PC-3 (cell line): ENCODE measurements around the gene ZNF346. TPM values are rescaled to one million over a fixed set of nuclear protein-coding genes. Genes with fewer than 3 reads are reported as not detected.

Source experiments
- ATAC-seq: fragments of 200-7000 bp; cut with Tn5 transposase; 2 replicates; pipeline ENCODE4 v1.9.1; 2020; ENCODE audit warnings: mild to moderate bottlenecking, moderate library complexity
- BruUV-seq: library from RNA; stranded (reverse); fragments of 400-500 nt; replicated peaks from 2 replicates; lab custom pipeline; 2021; lab: Mats Ljungman, UMichigan
- CTCF ChIA-PET: fragments of 300-600 bp; sonication (Branson Sonifier 250); formaldehyde crosslinking; loops from one replicate; lab custom pipeline; 2022; ENCODE audit warnings: antibody characterized with exemption; lab: Charles Lee
- POLR2A ChIA-PET: fragments of 300-600 bp; sonication (Branson Sonifier 250); formaldehyde crosslinking; loops from one replicate; lab custom pipeline; 2022; ENCODE audit warnings: antibody characterized with exemption; ENCODE audit not compliant: unreplicated experiment; lab: Charles Lee
- DNase-seq: peaks from one replicate; pipeline ENCODE4 v3.0.0-alpha.2; 2015
- H2AFZ ChIP-seq: fragments of 300-600 bp; sonication (generic); 2 replicates; pipeline ENCODE4 v1.6.0; 2016; ENCODE audit warnings: antibody characterized with exemption, low read length
- H3F3A ChIP-seq: fragments of 300-600 bp; sonication (generic); one replicate; pipeline ENCODE4 v1.6.0; 2017; ENCODE audit warnings: antibody characterized with exemption, low read length, control low read depth, mild to moderate bottlenecking; ENCODE audit not compliant: unreplicated experiment
- H3K27ac ChIP-seq: fragments of 300-600 bp; sonication (generic); 2 replicates; pipeline ENCODE4 v1.5.1; 2016; ENCODE audit warnings: mild to moderate bottlenecking, low read length
- H3K27me3 ChIP-seq: fragments of 300-600 bp; sonication (generic); 2 replicates; pipeline ENCODE4 v1.6.1; 2016; ENCODE audit warnings: low read length, mixed read lengths
- H3K36me3 ChIP-seq: fragments of 300-600 bp; sonication (generic); 2 replicates; pipeline ENCODE4 v1.6.1; 2016; ENCODE audit warnings: low read depth, mixed run types, low read length, mixed read lengths
- H3K4me1 ChIP-seq: fragments of 300-600 bp; sonication (generic); 2 replicates; pipeline ENCODE4 v1.5.1; 2016; ENCODE audit warnings: low read length; ENCODE audit not compliant: insufficient read depth
- H3K4me2 ChIP-seq: fragments of 300-600 bp; sonication (generic); 2 replicates; pipeline ENCODE4 v1.6.0; 2016; ENCODE audit warnings: low read length
- H3K4me3 ChIP-seq: fragments of 300-600 bp; sonication (generic); 2 replicates; pipeline ENCODE4 v1.5.1; 2016; ENCODE audit warnings: mild to moderate bottlenecking, low read length, mixed read lengths
- H3K79me2 ChIP-seq: fragments of 300-600 bp; sonication (generic); 2 replicates; pipeline ENCODE4 v1.6.1; 2017; ENCODE audit warnings: low read length, mixed read lengths
- H3K9ac ChIP-seq: fragments of 300-600 bp; sonication (generic); 2 replicates; pipeline ENCODE4 v1.6.0; 2016; ENCODE audit warnings: mild to moderate bottlenecking, low read length
- H3K9me2 ChIP-seq: fragments of 300-600 bp; sonication (generic); replicated peaks from 2 replicates; pipeline ENCODE4 v1.6.1; 2016; ENCODE audit warnings: mixed run types, low read length, mixed read lengths
- H3K9me3 ChIP-seq: fragments of 300-600 bp; sonication (generic); 2 replicates; pipeline ENCODE4 v1.6.1; 2016; ENCODE audit warnings: low read length, mixed read lengths
- H4K20me1 ChIP-seq: fragments of 300-600 bp; sonication (generic); 2 replicates; pipeline ENCODE4 v1.6.1; 2016; ENCODE audit warnings: low read length, mixed read lengths
- CTCF ChIP-seq: fragments of 300-600 bp; sonication (generic); conservative IDR thresholded peaks from 2 replicates; pipeline ENCODE4 v1.5.1; 2017; ENCODE audit warnings: antibody characterized with exemption, low read depth, mild to moderate bottlenecking, low read length
- EZH2 ChIP-seq: fragments of 300-600 bp; sonication (generic); IDR thresholded peaks from one replicate; pipeline ENCODE4 v1.6.1; 2017; ENCODE audit warnings: antibody characterized with exemption, mild to moderate bottlenecking, low read length; ENCODE audit not compliant: unreplicated experiment
- EZH2phosphoT487 ChIP-seq: fragments of 300-600 bp; sonication (generic); IDR thresholded peaks from 2 replicates; pipeline ENCODE4 v1.6.1; 2018; ENCODE audit warnings: mild to moderate bottlenecking, antibody characterized with exemption, low read length, borderline replicate concordance
- intact Hi-C: fragments of 100-400 bp; cut with micrococcal nuclease; formaldehyde crosslinking; loops from 2 replicates; pipeline ENCODE4 v1.9.0; 2023
- total RNA-seq: library from RNA; depleted of rRNA; stranded (reverse); fragments of >200 nt; gene quantifications from 2 replicates; pipeline ENCODE4 v1.2.3, GENCODE V29; 2014

ZNF346 gene
- total RNA-seq, 1 experiment from 2014 or later = 38.9 TPM

DNA sequence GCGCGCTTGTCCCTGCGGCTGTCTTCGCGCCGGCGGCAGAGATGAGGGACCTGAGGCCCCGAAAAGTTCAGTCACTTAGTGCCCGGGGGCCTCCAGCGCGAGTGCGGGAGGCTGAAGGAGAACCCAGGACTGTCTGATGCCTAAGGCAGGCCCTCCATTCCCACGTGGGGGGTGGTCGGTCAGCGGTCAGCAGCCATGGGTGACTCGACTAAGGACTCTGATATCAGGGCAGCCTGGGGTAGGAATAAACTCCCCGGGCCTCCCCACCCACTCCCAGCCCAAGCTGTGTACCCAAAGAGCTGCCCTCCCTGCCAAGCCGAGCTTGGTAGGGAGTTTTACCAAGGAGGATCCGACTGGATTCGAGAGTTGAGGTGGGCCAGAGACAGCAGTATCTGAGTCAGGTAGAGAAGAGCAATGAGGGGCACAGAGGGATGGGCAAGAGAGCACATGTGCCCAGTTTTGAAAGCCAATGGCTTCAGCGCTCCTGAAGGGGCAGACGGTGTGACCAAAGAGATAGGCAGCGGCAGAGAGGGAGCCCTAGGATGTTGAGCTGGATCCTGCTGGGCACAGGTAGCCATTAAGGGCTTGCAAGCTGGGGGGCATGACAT lies 65.0 kb downstream of the ZNF346 start:
- Histone ChIP-seq H3K27ac (no peak overlapping the region), H3K79me2 (0 out of 2 replicates have a peak, but pooled peaks cover 3% of the 10 kb centered on the region), H3K9me3 (no peaks in the 10 kb centered on the region), H3K27me3 (no peaks in the 10 kb centered on the region), H3F3A (peaks cover 6% of the 10 kb centered on the region), H4K20me1 (no peaks in the 10 kb centered on the region), H3K9ac (peak overlapping the region; percentile 66), H3K4me3 (peak overlapping the region; percentile 92), H3K4me1 (peaks cover 8% of the 10 kb centered on the region; the same call in 1 of the 2 replicates), H3K4me2 (peak overlapping the region; percentile 100), H3K36me3 (no peaks in the 10 kb centered on the region), H3K9me2 (no peaks in the 10 kb centered on the region), H2AFZ (peak overlapping the region; percentile 98)
- intact Hi-C loops = no loop called here
- no peak for DNase-seq
- TF ChIP-seq CTCF (no peak), EZH2phosphoT487 (no peak), EZH2 (no peak)
- CTCF ChIA-PET = interaction anchor here (0.6 kb wide), 1 partner anchor 377 kb away, joined by 5 read pairs; no protein-coding TSS in a partner anchor
- BruUV-seq = TSS peak; percentile 23
- ATAC-seq = no peak
- POLR2A ChIA-PET = no interaction called here

DNA sequence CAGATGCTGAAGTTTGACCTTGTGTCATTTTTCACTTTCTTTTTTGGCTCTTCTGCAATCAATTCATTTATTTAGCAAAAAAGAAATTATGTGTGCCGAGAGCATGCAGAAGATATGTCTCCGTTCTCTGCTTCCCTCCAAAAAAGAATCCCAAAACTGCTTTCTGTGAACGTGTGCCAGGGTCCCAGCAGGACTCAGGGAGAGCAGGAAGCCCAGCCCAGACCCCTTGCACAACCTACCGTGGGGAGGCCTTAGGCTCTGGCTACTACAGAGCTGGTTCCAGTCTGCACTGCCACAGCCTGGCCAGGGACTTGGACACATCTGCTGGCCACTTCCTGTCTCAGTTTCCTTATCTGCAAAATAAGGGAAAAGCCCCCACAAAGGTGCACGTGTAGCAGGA lies 66.6 kb downstream of the ZNF346 start:
- no peak overlapping the region for H3K27ac ChIP-seq
- POLR2A ChIA-PET = no interaction called here
- no peaks in the 10 kb centered on the region for H3K9me2 ChIP-seq
- peaks cover 8% of the 10 kb centered on the region; the same call in 1 of the 2 replicates for H3K4me1 ChIP-seq
- no peaks in the 10 kb centered on the region for H4K20me1 ChIP-seq
- no peak overlapping the region for H3K4me3 ChIP-seq
- 0 out of 2 replicates have a peak, but pooled peaks cover 3% of the 10 kb centered on the region for H3K79me2 ChIP-seq
- ATAC-seq (no peak), DNase-seq (no peak)
- intact Hi-C loops = no loop called here
- H3K9ac ChIP-seq = no peak overlapping the region
- TF ChIP-seq CTCF (no peak), EZH2 (no peak)
- H2AFZ ChIP-seq = no peak overlapping the region
- no peaks in the 10 kb centered on the region for H3K36me3 ChIP-seq
- CTCF ChIA-PET = no interaction called here
- no TSS peak for BruUV-seq
- no peaks in the 10 kb centered on the region for H3K9me3 ChIP-seq
- H3K27me3 ChIP-seq = no peaks in the 10 kb centered on the region
- H3F3A ChIP-seq = peaks cover 6% of the 10 kb centered on the region
- H3K4me2 ChIP-seq = no peak overlapping the region
